Right lobe of liver (tissue), 6 donors: ENCODE results near the gene HSPA1L. TPM values are rescaled to one million over a fixed set of nuclear protein-coding genes. Genes with fewer than 3 reads are reported as not detected.

Experiments
- ATAC-seq, 4 donors: fragments of 200-7000 bp; cut with Tn5 transposase; one replicate each; pipeline ENCODE4 v1.9.1; 2020; ENCODE audit warnings: mild to moderate bottlenecking in 4 of 4, moderate library complexity in 4 of 4
- DNase-seq, 3 donors: peaks; one replicate each; pipeline ENCODE4 v3.0.0-alpha.2; 2020
- H3K27ac ChIP-seq, 3 donors: fragments of 200-600 bp; one replicate each; pipeline ENCODE4 v1.8.0; 2022
- H3K27me3 ChIP-seq, 2 donors: fragments of 200-600 bp; one replicate each; pipeline ENCODE4 v1.8.0; 2022
- H3K36me3 ChIP-seq, 4 donors: fragments of 200-600 bp; sonication (generic) in 1 of 4; one replicate each; pipeline versions ENCODE4 v1.5.1 to v1.8.0; 2017 to 2022; ENCODE audit warnings: control low read depth in 1 of 4
- H3K4me1 ChIP-seq, 4 donors: fragments of 200-600 bp; sonication (generic) in 1 of 4; one replicate each; pipeline versions ENCODE4 v1.5.1 to v1.8.0; 2017 to 2022; ENCODE audit warnings: control low read depth in 1 of 4
- H3K4me3 ChIP-seq, 3 donors: fragments of 200-600 bp; one replicate each; pipeline ENCODE4 v1.8.0; 2022
- H3K9me3 ChIP-seq, 4 donors: fragments of 200-600 bp; sonication (generic) in 1 of 4; one replicate each; pipeline versions ENCODE4 v1.5.1 to v1.8.0; 2017 to 2022; ENCODE audit warnings: control low read depth in 1 of 4
- POLR2A ChIP-seq: fragments of 450-650 bp; IDR thresholded peaks from one replicate; pipeline ENCODE4 v1.6.1; 2017; ENCODE audit warnings: antibody characterized with exemption, mild to moderate bottlenecking
- WGBS: methylation state at CpG from one replicate; pipeline ENCODE4 v1.1.6; 2018; ENCODE audit warnings: low coverage, low lambda C conversion rate; ENCODE audit not compliant: insufficient coverage; ENCODE audit errors: missing lambda C conversion rate; 5-methylcytosine and 5-hydroxymethylcytosine counted together
- intact Hi-C, 2 donors: fragments of 100-400 bp; cut with DNase I; formaldehyde crosslinking; loops; one replicate each; pipeline versions ENCODE4 v1.11.2 to v1.14.1; 2022
- total RNA-seq, 6 experiments: library from RNA; depleted of rRNA in 2 of 6; stranded (reverse); fragments of >200 nt in 2 of 6; fragmentation: NEBNext Ultra II Directional in 3 of 6; extraction: Animal tissue kit (Norgen Biotek cat#: 25700) in 3 of 6; gene quantifications; one replicate each; pipeline versions ENCODE4 v1.1.0 to v1.2.4, GENCODE V29; 2016 to 2023
- TF ChIP-seq, protein P1 (sequence below), 4 donors: fragments of 200-600 bp in 3 of 4; fragments of 450-650 bp in 1 of 4; IDR thresholded peaks; one replicate each; pipeline versions ENCODE4 v1.5.1 to v1.8.0; 2016 to 2022; ENCODE audit warnings: antibody characterized with exemption in 4 of 4, mild to moderate bottlenecking in 2 of 4
- donor health status: DM: no; HTN: yes; CAD: no.
- donor health status: DM: no; HTN: no; CAD: no.
- donor health status: DM: no; HTN: no; CAD: no.
- donor health status: DM: no; HTN: yes; CAD: no.
- donor health status: DM: no; HTN: yes; CAD: no.

HSPA1L gene
- total RNA-seq, 6 experiments from 2014 or later, result 0.37 to 1.2 (median 0.56) TPM

DNA sequence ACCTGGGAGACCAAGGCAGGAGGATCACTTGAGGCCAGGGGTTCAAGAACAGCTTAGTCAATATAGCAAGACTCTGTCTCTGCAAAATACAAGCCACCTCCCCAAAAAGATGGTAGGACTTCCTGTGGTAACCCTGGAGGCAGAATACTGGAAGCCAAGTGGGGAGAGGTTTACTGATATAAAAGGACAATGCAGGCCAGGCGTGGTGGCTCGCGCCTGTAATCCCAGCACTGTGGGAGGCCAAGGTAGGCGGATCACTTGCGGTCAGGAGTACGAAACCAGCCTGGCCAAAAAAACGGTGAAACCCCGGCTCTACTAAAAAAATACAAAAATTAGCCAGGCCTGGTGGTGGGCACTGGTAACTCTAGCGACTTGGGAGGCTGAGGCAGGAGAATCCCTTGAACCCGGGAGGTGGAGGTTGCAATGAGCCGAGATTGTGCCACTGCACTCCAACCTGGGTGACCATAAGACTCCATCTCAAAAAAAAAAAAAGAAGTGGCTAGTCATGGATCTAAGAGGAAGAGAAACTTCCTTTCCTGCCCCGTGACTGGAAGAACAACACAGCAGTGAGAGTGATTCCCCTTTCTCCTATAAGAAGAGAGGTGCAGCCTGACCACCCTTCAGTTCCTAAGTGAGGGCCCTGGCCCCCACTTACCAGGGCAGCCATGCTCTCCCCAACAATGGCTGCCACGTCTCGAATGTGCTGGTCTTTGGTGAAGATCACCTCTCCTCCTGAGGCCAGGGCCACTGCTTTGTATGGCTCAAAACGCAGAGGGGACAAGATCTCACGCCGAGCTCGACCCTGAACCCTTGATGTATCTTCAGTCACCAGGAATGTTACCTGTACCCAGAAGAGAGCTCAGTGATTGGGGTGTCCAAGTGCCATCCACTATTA is 46.5 kb downstream of the HSPA1L start:
- ATAC-seq (peak in 2 of 4 donors; percentile 6 to 17), DNase-seq (no peak)
- WGBS, result 72% methylated on average over 15 of the region's 18 CpGs
- TF ChIP-seq, protein P1, sequence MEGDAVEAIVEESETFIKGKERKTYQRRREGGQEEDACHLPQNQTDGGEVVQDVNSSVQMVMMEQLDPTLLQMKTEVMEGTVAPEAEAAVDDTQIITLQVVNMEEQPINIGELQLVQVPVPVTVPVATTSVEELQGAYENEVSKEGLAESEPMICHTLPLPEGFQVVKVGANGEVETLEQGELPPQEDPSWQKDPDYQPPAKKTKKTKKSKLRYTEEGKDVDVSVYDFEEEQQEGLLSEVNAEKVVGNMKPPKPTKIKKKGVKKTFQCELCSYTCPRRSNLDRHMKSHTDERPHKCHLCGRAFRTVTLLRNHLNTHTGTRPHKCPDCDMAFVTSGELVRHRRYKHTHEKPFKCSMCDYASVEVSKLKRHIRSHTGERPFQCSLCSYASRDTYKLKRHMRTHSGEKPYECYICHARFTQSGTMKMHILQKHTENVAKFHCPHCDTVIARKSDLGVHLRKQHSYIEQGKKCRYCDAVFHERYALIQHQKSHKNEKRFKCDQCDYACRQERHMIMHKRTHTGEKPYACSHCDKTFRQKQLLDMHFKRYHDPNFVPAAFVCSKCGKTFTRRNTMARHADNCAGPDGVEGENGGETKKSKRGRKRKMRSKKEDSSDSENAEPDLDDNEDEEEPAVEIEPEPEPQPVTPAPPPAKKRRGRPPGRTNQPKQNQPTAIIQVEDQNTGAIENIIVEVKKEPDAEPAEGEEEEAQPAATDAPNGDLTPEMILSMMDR (IDR thresholded peaks at IDR 0.05), result no peak
- TF ChIP-seq POLR2A, result no peak
- peaks cover 0 to 5% (median 0%) of the 10 kb centered on the region in 4 donors for H3K4me1 ChIP-seq
- intact Hi-C loops, result loop anchor here (10.0 kb wide), 2 partner anchors 54 to 84 kb away; partner anchors contain the start of genes LY6G5C (in 2 of the 2) and LY6G6D (in 1 of the 2)
- H3K4me3 ChIP-seq, result no peak overlapping the region
- H3K36me3 ChIP-seq, result no peaks in the 10 kb centered on the region
- no peaks in the 10 kb centered on the region for H3K27me3 ChIP-seq
- no peak overlapping the region for H3K27ac ChIP-seq
- no peaks in the 10 kb centered on the region for H3K9me3 ChIP-seq

DNA sequence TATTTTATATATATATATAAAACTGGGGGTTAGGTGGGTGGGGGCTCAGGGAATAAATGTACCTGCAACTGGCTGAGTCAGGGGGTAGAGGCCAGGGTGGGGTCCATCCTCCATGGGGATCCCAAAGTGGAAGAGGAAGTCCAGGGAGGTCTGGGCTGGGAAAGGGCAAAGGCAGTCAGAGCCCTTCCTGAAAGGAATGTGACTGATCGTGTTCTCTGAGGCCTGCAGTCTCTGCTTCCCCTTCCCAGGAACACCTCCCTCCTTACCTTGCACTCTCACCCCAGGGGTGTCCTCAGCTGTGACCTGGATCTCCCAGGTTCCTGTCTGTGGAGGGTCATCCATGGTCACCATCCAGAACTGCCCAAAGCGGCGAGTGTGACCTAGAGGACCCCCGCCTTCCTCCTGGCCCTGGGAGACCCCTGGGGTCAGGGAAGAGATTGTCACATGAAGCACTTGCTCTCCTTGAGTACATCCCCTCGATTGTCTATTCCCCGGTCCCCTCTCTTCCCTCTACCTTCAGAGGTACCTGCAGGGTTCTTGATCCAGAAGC is 47.9 kb downstream of the HSPA1L start:
- ATAC-seq (no peak), DNase-seq (no peak)
- TF ChIP-seq POLR2A, result no peak
- TF ChIP-seq, protein P1 (IDR thresholded peaks at IDR 0.05), result no peak
- no peaks in the 10 kb centered on the region for H3K4me1 ChIP-seq
- H3K4me3 ChIP-seq, result no peak overlapping the region
- no peaks in the 10 kb centered on the region for H3K27me3 ChIP-seq
- H3K9me3 ChIP-seq, result no peaks in the 10 kb centered on the region
- 71% methylated on average over 3 of the region's 6 CpGs for WGBS
- H3K27ac ChIP-seq, result no peak overlapping the region
- no peaks in the 10 kb centered on the region for H3K36me3 ChIP-seq
- intact Hi-C loops, result loop anchor here (10.0 kb wide), 2 partner anchors 52 to 82 kb away; partner anchors contain the start of genes LY6G5C (in 2 of the 2) and LY6G6D (in 1 of the 2)

DNA sequence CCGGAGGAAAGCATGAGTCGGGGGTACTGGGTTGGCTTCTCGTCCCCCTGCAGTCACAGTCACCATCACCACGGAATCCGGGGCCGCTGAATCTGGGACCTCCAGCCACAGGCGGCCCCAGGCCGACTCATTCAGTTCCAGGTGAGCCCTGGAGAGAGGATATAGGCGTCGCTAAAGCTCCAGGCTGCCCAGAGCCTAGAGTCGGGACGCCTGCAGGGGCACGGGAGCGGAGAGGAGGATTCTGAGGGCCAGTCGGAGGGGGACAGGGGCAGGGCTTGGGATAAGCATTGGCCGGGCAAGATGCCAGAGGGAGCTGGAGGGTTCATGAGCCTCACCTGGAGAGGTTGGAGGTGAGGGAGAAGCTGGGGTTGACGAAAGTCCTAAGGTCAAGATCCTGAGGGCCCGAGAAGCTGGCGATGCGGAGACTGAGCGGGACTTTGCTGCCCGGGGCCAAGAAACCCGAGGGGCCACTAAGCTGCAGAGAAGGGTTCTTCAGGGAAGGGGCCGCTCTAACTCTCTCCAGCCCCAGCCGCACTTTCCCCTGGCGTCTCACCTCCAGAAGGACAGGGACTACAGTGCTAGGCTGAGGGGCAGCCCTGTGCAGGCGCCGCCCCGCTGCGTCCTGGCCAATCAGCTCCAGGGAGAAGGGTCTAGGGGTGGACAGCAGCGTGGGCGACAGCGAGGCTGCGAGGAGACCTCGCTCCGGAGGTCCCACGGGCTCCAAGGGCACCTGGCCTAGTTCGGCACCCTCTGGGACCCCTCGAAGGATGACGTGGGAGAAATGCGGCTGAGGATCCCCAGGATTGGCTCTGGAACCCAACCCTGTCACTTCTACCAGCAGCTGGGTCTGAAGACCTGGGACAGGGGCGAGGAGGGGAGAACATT is 48.9 kb downstream of the HSPA1L start:
- 76% methylated on average over 18 of the region's 42 CpGs for WGBS
- Histone ChIP-seq H3K27ac (no peak overlapping the region), H3K9me3 (no peaks in the 10 kb centered on the region)

DNA sequence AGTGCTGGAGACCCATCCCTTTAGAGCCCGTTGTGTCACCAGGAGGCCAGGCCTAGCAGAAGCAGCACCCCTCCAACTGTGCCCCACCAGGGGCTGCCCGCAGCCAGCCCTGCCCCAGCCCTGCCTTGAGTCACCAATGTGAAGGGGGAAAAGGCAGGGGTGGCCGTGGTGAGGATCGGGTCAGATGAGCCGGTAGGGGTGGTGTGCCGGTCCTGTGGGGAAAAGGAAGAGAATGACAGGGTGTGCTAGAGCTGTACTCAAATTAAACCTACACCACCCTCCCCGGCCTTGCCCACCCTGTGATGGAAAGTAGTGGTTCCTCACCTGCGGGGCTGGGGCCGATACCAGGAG is 49.5 kb downstream of the HSPA1L start:
- intact Hi-C loops, result loop anchor here (10.0 kb wide), 2 partner anchors 51 to 81 kb away; partner anchors contain the start of genes LY6G5C (in 2 of the 2) and LY6G6D (in 1 of the 2)
- WGBS, result 80% methylated on average over 1 of the region's 9 CpGs
- H3K27me3 ChIP-seq, result no peaks in the 10 kb centered on the region
- DNase-seq (no peak), ATAC-seq (no peak)
- H3K36me3 ChIP-seq, result no peaks in the 10 kb centered on the region
- no peak overlapping the region for H3K27ac ChIP-seq
- no peak overlapping the region for H3K4me3 ChIP-seq
- TF ChIP-seq POLR2A, result no peak
- TF ChIP-seq, protein P1 (IDR thresholded peaks at IDR 0.05), result no peak
- no peaks in the 10 kb centered on the region for H3K9me3 ChIP-seq
- no peaks in the 10 kb centered on the region for H3K4me1 ChIP-seq

More for the DNA sequence above, 48.9 kb downstream of the HSPA1L start:
- Histone ChIP-seq H3K36me3 (no peaks in the 10 kb centered on the region), H3K27me3 (no peaks in the 10 kb centered on the region), H3K4me1 (no peaks in the 10 kb centered on the region), H3K4me3 (no peak overlapping the region)
- no peak for TF ChIP-seq POLR2A
- TF ChIP-seq, protein P1 (IDR thresholded peaks at IDR 0.05), result no peak
- intact Hi-C loops, result loop anchor here (10.0 kb wide), 2 partner anchors 51 to 81 kb away; partner anchors contain the start of genes LY6G5C (in 2 of the 2) and LY6G6D (in 1 of the 2)
- DNase-seq (no peak), ATAC-seq (peak in 1 of 4 donors; percentile 7)
